ENCODE measurements around the gene LENG8.

LENG8 gene

GRCh38 chr19:54481326-54481930, 32.4 kb downstream of the LENG8 start:
- H3K27ac ChIP-seq (ENCODE audit: low read length) = no peak overlapping the region
- no peaks in the 10 kb centered on the region for H3K9me3 ChIP-seq (replicated peaks; ENCODE audit: insufficient read depth, low read length)
- H3K36me3 ChIP-seq (replicated peaks; ENCODE audit: insufficient read depth, low read length) = no peaks in the 10 kb centered on the region
- H3K4me2 ChIP-seq (ENCODE audit: low read depth, low read length) = no peak overlapping the region
- no peak for TF ChIP-seq EZH2 (optimal IDR thresholded peaks at IDR 0.05; ENCODE audit: low read depth, low read length)
- TF ChIP-seq CTCF (IDR thresholded peaks at IDR 0.05; ENCODE audit: low read length) = peak; percentile 69
- TF ChIP-seq EZH2phosphoT487 (IDR thresholded peaks at IDR 0.05; ENCODE audit: low read length) = no peak
- no peak overlapping the region for H3K4me3 ChIP-seq (ENCODE audit: low read length)
- no peaks in the 10 kb centered on the region for H4K20me1 ChIP-seq (ENCODE audit: insufficient read depth, low read length)
- DNase-seq = peak; percentile 50
- H3K9me2 ChIP-seq (replicated peaks; ENCODE audit: insufficient read depth, low read length) = no peaks in the 10 kb centered on the region
- H3K9ac ChIP-seq (ENCODE audit: low read length) = no peak overlapping the region
- H3K79me2 ChIP-seq (ENCODE audit: low read length) = no peaks in the 10 kb centered on the region
- no peaks in the 10 kb centered on the region for H3K4me1 ChIP-seq (ENCODE audit: low read length)
- H2AFZ ChIP-seq (ENCODE audit: low read length) = no peak overlapping the region
- H3K27me3 ChIP-seq (replicated peaks; ENCODE audit: insufficient read depth, low read length) = peaks cover 85% of the 10 kb centered on the region
- no peaks in the 10 kb centered on the region for H3F3A ChIP-seq (ENCODE audit: insufficient read depth, low read length)

- Histone ChIP-seq H3K9ac (ENCODE audit: low read length) (no peak overlapping the region), H3K36me3 (replicated peaks; ENCODE audit: insufficient read depth, low read length) (no peaks in the 10 kb centered on the region), H3K4me3 (ENCODE audit: low read length) (no peak overlapping the region), H3K4me1 (ENCODE audit: low read length) (no peaks in the 10 kb centered on the region), H3K27ac (ENCODE audit: low read length) (no peak overlapping the region), H3F3A (ENCODE audit: insufficient read depth, low read length) (no peaks in the 10 kb centered on the region), H2AFZ (ENCODE audit: low read length) (no peak overlapping the region), H3K9me3 (replicated peaks; ENCODE audit: insufficient read depth, low read length) (no peaks in the 10 kb centered on the region), H4K20me1 (ENCODE audit: insufficient read depth, low read length) (no peaks in the 10 kb centered on the region), H3K9me2 (replicated peaks; ENCODE audit: insufficient read depth, low read length) (no peaks in the 10 kb centered on the region), H3K79me2 (ENCODE audit: low read length) (no peaks in the 10 kb centered on the region), H3K27me3 (replicated peaks; ENCODE audit: insufficient read depth, low read length) (peaks cover 82% of the 10 kb centered on the region), H3K4me2 (ENCODE audit: low read depth, low read length) (no peak overlapping the region)
- DNase-seq = no peak
- no peak for TF ChIP-seq EZH2phosphoT487 (IDR thresholded peaks at IDR 0.05; ENCODE audit: low read length)
- TF ChIP-seq CTCF (IDR thresholded peaks at IDR 0.05; ENCODE audit: low read length) = no peak
- no peak for TF ChIP-seq EZH2 (optimal IDR thresholded peaks at IDR 0.05; ENCODE audit: low read depth, low read length)
These were observed 33.9 kb downstream of the LENG8 start for GRCh38 chr19:54482889-54483288.

GRCh38 chr19:54484451-54484850, 35.5 kb downstream of the LENG8 start:
- no peak for TF ChIP-seq EZH2 (optimal IDR thresholded peaks at IDR 0.05; ENCODE audit: low read depth, low read length)
- no peak for TF ChIP-seq EZH2phosphoT487 (IDR thresholded peaks at IDR 0.05; ENCODE audit: low read length)
- no peak for TF ChIP-seq CTCF (IDR thresholded peaks at IDR 0.05; ENCODE audit: low read length)
- Histone ChIP-seq H3K4me2 (ENCODE audit: low read depth, low read length) (no peak overlapping the region), H3K4me1 (ENCODE audit: low read length) (no peaks in the 10 kb centered on the region), H2AFZ (ENCODE audit: low read length) (no peak overlapping the region), H3K9ac (ENCODE audit: low read length) (no peak overlapping the region), H3K9me2 (replicated peaks; ENCODE audit: insufficient read depth, low read length) (no peaks in the 10 kb centered on the region), H3K9me3 (replicated peaks; ENCODE audit: insufficient read depth, low read length) (no peaks in the 10 kb centered on the region), H3K4me3 (ENCODE audit: low read length) (no peak overlapping the region), H3K27me3 (replicated peaks; ENCODE audit: insufficient read depth, low read length) (peaks cover 87% of the 10 kb centered on the region), H3K36me3 (replicated peaks; ENCODE audit: insufficient read depth, low read length) (no peaks in the 10 kb centered on the region), H3F3A (ENCODE audit: insufficient read depth, low read length) (no peaks in the 10 kb centered on the region), H4K20me1 (ENCODE audit: insufficient read depth, low read length) (no peaks in the 10 kb centered on the region), H3K79me2 (ENCODE audit: low read length) (no peaks in the 10 kb centered on the region), H3K27ac (ENCODE audit: low read length) (no peak overlapping the region)
- no peak for DNase-seq
